Kidney epithelial cell (primary cell): ENCODE results near the gene RSPH3. TPM values are rescaled to one million over a fixed set of nuclear protein-coding genes. Genes with fewer than 3 reads are reported as not detected.

ENCODE experiments used
- DNase-seq: peaks from one replicate; pipeline ENCODE4 v3.0.0-alpha.2; 2010; ENCODE audit warnings: low read depth
- H3K27me3 ChIP-seq: 2 replicates; pipeline ENCODE4 v1.6.0; 2011; ENCODE audit warnings: low read length; ENCODE audit not compliant: control insufficient read depth, insufficient read depth
- H3K36me3 ChIP-seq: 2 replicates; pipeline ENCODE4 v1.5.1; 2011; ENCODE audit warnings: low read length; ENCODE audit not compliant: control insufficient read depth, insufficient read depth
- H3K4me3 ChIP-seq: 2 replicates; pipeline ENCODE4 v1.5.1; 2011; ENCODE audit warnings: low read depth, mild to moderate bottlenecking, control low read depth, low read length
- total RNA-seq: library from RNA; depleted of rRNA; stranded (reverse); fragments of >200 nt; gene quantifications from 2 replicates; pipeline ENCODE4 v1.2.3, GENCODE V29; 2015
- TF ChIP-seq, protein P1 (sequence below): IDR thresholded peaks from 2 replicates; pipeline ENCODE4 v1.5.1; 2011; ENCODE audit warnings: mild to moderate bottlenecking, moderate library complexity, low read length, control low read depth, inconsistent platforms; ENCODE audit not compliant: insufficient read depth, poor library complexity, severe bottlenecking

Gene RSPH3
- total RNA-seq, 1 donor from 2014 or later: 8.3 TPM

DNA sequence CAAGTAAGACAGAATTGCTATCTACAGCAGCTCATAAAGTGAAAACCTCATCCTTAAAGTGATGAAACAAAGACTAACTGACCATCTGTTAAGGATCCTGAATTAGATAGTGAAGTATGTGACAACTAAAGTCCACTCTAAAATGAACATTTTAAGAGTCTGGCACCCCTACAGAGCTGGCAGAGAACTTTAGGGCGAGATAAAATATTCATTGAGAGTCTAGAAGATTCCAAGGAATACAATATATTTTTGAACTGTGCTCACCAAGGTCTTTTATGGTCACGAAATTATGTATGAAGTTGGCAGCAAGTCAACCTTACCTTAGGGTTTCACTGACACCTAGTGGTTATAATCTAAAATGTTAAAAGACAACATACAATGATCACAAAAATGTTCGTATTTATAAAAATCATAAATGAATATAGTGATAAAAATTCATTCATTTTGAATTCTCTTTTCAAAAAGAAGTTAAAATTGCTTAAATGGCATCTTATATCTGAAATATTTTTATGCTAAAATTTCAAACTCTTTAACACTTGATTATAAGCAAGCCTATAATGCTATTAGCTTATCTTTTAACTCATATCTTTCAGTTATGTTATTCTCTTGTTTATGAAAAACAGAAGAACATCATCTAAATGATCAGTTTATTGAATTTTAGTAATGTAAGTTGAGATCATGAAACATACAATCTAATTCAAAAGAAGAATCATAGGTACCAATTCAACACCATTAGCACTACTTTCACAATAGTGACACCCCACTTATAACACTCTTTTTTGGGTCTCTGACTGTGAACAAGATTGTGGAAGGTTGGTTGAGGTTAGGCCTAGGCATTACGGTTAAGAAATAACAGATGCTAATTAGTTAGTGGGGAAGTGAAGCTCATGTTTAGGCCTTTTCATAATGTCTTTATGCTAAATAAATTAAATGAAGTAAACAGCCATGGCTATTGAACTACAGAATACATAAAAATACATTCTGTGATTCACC lies 27.5 kb downstream of the RSPH3 start:
- Histone ChIP-seq H3K27me3 (no peaks in the 10 kb centered on the region), H3K4me3 (no peak overlapping the region), H3K36me3 (no peaks in the 10 kb centered on the region)
- TF ChIP-seq, protein P1, sequence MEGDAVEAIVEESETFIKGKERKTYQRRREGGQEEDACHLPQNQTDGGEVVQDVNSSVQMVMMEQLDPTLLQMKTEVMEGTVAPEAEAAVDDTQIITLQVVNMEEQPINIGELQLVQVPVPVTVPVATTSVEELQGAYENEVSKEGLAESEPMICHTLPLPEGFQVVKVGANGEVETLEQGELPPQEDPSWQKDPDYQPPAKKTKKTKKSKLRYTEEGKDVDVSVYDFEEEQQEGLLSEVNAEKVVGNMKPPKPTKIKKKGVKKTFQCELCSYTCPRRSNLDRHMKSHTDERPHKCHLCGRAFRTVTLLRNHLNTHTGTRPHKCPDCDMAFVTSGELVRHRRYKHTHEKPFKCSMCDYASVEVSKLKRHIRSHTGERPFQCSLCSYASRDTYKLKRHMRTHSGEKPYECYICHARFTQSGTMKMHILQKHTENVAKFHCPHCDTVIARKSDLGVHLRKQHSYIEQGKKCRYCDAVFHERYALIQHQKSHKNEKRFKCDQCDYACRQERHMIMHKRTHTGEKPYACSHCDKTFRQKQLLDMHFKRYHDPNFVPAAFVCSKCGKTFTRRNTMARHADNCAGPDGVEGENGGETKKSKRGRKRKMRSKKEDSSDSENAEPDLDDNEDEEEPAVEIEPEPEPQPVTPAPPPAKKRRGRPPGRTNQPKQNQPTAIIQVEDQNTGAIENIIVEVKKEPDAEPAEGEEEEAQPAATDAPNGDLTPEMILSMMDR: peak; percentile 21
- DNase-seq: no peak

DNA sequence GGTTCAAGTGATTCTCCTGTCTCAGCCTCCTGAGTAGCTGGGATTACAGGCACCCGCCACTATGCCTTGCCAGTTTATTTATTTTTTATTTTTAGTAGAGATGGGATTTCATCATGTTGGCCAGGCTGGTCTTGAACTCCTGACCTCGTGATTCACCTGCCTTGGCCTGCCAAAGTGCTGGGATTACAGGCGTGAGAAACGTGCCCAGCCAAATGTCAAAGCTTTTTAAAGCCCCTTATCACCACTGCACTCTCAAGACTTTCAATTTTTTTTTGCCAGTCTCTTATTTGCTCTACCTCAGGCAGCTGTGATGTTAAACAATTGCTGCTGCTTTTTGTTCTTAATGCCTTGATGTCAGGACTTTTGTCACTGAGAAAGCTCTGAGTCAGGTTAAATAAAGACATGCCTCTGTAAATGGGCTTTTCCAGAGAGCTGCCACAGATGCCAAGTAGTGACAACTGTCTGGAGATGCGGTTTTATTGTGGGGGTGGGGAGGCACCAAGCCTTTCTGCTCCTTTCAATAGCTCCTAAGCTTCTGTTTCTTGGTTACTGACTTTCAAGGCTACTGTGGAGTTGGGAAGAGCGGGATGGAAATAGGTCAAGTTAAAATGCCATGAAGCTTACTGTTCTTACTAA lies 29.2 kb downstream of the RSPH3 start:
- Histone ChIP-seq H3K36me3 (no peaks in the 10 kb centered on the region), H3K4me3 (no peak overlapping the region), H3K27me3 (no peaks in the 10 kb centered on the region)
- TF ChIP-seq, protein P1: no peak
- no peak for DNase-seq

DNA sequence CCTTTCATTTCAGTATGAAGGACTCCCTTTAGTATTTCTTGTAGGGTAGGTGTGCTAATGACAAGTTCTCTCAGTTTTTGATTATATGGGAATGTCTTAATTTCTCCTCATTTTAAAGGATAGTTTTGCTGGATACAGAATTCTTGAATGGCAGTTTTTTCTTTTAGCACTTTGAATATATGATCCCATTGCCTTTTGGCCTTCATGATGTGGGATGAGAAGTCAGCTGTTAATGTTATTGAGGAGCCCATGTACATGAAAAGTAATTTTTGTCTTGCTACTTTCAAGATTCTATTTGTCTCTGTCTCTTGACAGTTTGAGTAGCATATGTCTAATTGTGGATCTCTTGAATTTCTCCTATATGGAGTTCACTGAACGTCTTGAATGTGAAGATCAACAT lies 30.9 kb downstream of the RSPH3 start:
- TF ChIP-seq, protein P1: no peak
- H3K27me3 ChIP-seq: no peaks in the 10 kb centered on the region
- H3K36me3 ChIP-seq: no peaks in the 10 kb centered on the region
- no peak for DNase-seq
- no peak overlapping the region for H3K4me3 ChIP-seq

DNA sequence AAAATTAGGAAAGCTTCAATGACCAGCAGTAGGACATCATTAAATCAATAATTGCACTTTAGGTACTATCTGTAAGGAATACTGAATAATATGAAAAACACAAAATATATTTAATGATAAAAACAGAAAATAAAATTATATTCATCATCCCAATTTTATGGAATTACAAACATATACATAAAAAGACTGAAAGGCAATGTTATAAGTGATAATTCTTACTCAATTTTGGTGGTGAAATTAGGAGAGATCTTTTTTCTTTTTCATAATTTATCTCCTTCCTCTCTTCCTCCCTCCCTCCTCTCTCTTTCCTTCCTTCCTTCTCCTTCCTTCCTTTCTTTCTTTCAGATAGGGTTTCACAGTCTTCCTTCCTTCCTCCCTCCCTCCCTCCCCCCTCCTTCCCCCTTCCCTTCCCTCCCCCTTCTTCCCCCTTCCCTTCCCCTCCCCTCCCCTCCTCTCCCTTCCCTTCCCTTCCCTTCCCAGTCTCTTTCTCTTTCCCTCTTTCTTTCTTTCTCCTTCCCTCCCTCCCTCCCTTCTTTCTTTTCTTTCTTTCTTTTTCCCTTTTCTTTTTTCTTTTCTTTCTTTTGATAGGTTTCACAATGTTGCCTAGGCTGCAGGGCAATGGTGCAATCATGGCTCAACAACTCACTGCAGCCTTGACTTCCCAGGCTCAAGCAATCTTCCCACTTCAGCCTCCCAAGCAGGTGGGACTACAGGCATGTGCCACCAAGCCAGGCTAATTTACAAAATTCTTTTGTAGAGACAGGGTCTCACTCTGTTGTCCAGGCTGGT lies 36.8 kb downstream of the RSPH3 start:
- TF ChIP-seq, protein P1: no peak
- H3K36me3 ChIP-seq: no peaks in the 10 kb centered on the region
- DNase-seq: no peak

DNA sequence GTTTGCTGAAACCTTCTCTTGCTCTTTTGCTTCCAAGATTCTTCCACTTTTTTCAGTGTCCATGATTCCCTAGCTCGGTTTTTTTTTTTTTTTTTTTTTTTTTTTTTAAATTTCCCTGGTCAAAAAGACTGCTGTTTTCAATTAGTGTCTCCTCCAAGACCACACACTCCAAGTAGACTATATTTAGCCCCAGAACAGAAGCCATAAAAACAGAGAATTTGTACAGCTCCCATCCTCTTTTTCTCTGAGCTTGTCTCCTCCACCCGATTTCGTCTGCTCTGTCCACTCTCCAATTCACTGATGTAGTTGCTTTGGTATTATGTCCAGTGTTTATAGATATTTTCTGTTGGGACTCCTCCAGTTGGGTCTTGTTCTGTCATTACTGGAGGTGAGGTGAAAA lies 37.6 kb downstream of the RSPH3 start:
- Histone ChIP-seq H3K36me3 (no peaks in the 10 kb centered on the region), H3K4me3 (no peak overlapping the region), H3K27me3 (no peaks in the 10 kb centered on the region)
- TF ChIP-seq, protein P1: no peak
- DNase-seq: no peak

More for the DNA sequence above, 36.8 kb downstream of the RSPH3 start:
- H3K27me3 ChIP-seq: no peaks in the 10 kb centered on the region
- H3K4me3 ChIP-seq: no peak overlapping the region
